GM23338 (cell line): ENCODE results near the gene TEX101. TPM values are rescaled to one million over a fixed set of nuclear protein-coding genes. Genes with fewer than 3 reads are reported as not detected.
"Not testable (repeated sequence)": the region's sequence is repeated elsewhere in the genome, so short reads cannot be mapped to it uniquely, and the experiment has no call there.

ENCODE experiments used
- ATAC-seq: fragments of 200-7000 bp; cut with Tn5 transposase; 3 replicates; pipeline ENCODE4 v1.9.1; 2020
- DNase-seq: peaks from one replicate; pipeline ENCODE4 v3.0.0-alpha.2; 2015; ENCODE audit warnings: low spot score
- H2AFZ ChIP-seq: fragments of 200-600 bp; sonication (generic); 2 replicates; pipeline ENCODE4 v1.8.0; 2016; ENCODE audit warnings: antibody characterized with exemption, mild to moderate bottlenecking, moderate library complexity
- H3F3A ChIP-seq: fragments of 200-600 bp; sonication (generic); replicated peaks from 2 replicates; pipeline ENCODE4 v1.8.0; 2017; ENCODE audit warnings: antibody characterized with exemption, mixed run types, low read depth
- H3K27ac ChIP-seq: fragments of 200-600 bp; sonication (generic); 2 replicates; pipeline ENCODE4 v1.6.1; 2016; ENCODE audit warnings: low read depth
- H3K27me3 ChIP-seq: fragments of 200-600 bp; sonication (generic); 2 replicates; pipeline ENCODE4 v1.8.0; 2016; ENCODE audit warnings: mild to moderate bottlenecking, mixed run types, moderate library complexity; ENCODE audit not compliant: insufficient read depth
- H3K36me3 ChIP-seq: fragments of 200-600 bp; sonication (generic); 2 replicates; pipeline ENCODE4 v1.8.0; 2016; ENCODE audit warnings: mild to moderate bottlenecking; ENCODE audit not compliant: insufficient read depth
- H3K4me1 ChIP-seq: fragments of 200-600 bp; sonication (generic); 2 replicates; pipeline ENCODE4 v1.8.0; 2016; ENCODE audit warnings: mild to moderate bottlenecking, moderate library complexity; ENCODE audit not compliant: insufficient read depth
- H3K4me2 ChIP-seq: fragments of 200-600 bp; sonication (generic); 2 replicates; pipeline ENCODE4 v1.7.1; 2017; ENCODE audit warnings: mixed run types
- H3K4me3 ChIP-seq: fragments of 200-600 bp; sonication (generic); 2 replicates; pipeline ENCODE4 v1.6.1; 2016; ENCODE audit warnings: mixed run types
- H3K79me2 ChIP-seq: fragments of 200-600 bp; sonication (generic); replicated peaks from 2 replicates; pipeline ENCODE4 v1.8.0; 2017; ENCODE audit warnings: mild to moderate bottlenecking; ENCODE audit not compliant: insufficient read depth
- H3K9me2 ChIP-seq: fragments of 200-600 bp; sonication (generic); 2 replicates; pipeline ENCODE4 v1.8.0; 2017; ENCODE audit not compliant: insufficient read depth
- H4K20me1 ChIP-seq: fragments of 200-600 bp; sonication (generic); replicated peaks from 2 replicates; pipeline ENCODE4 v1.8.0; 2017; ENCODE audit warnings: mild to moderate bottlenecking; ENCODE audit not compliant: insufficient read depth
- H3K27ac Mint-ChIP-seq: 2 replicates; pipeline ENCODE4 v1.8.0; 2020; ENCODE audit warnings: inconsistent platforms, mild to moderate bottlenecking, moderate library complexity, mixed read lengths
- H3K27me3 Mint-ChIP-seq: 3 replicates; pipeline ENCODE4 v1.8.0; 2022; ENCODE audit warnings: low read depth, mild to moderate bottlenecking, moderate library complexity, mixed read lengths, inconsistent platforms; ENCODE audit not compliant: insufficient read depth, poor library complexity
- H3K36me3 Mint-ChIP-seq: 3 replicates; pipeline ENCODE4 v1.8.0; 2021; ENCODE audit warnings: low read depth, mild to moderate bottlenecking, inconsistent platforms, moderate library complexity, mixed read lengths
- H3K4me1 Mint-ChIP-seq: 3 replicates; pipeline ENCODE4 v1.8.0; 2020; ENCODE audit warnings: mild to moderate bottlenecking, inconsistent platforms, mixed read lengths
- H3K4me3 Mint-ChIP-seq: 3 replicates; pipeline ENCODE4 v1.8.0; 2021; ENCODE audit warnings: moderate library complexity, mild to moderate bottlenecking, inconsistent platforms, mixed read lengths
- H3K9me3 Mint-ChIP-seq: 3 replicates; pipeline ENCODE4 v1.8.0; 2020; ENCODE audit warnings: moderate library complexity, mild to moderate bottlenecking, inconsistent platforms, mixed read lengths
- JUNB ChIP-seq: IDR thresholded peaks from one replicate; pipeline ENCODE4 v1.6.1; 2016; ENCODE audit warnings: antibody characterized with exemption; ENCODE audit not compliant: unreplicated experiment
- POLR2AphosphoS5 ChIP-seq: IDR thresholded peaks from 2 replicates; pipeline ENCODE4 v1.6.1; 2016; ENCODE audit warnings: antibody characterized with exemption, low read depth
- STAT1 ChIP-seq: IDR thresholded peaks from one replicate; pipeline ENCODE4 v1.6.1; 2016; ENCODE audit warnings: antibody characterized with exemption; ENCODE audit not compliant: unreplicated experiment
- polyA plus RNA-seq: library from polyadenylated mRNA; unstranded; fragments of >200 nt; fragmentation: Nextera tagmentation; extraction: Ambion mirVana; gene quantifications from 2 replicates; pipeline ENCODE4 v1.2.1, GENCODE V29; 2016
- total RNA-seq: library from RNA; depleted of rRNA; stranded (reverse); fragments of >200 nt; shearing (Covaris generic); gene quantifications from 2 replicates; pipeline ENCODE4 v1.2.3, GENCODE V29; 2014
- TF ChIP-seq, protein P1 (sequence below): fragments of 250-450 bp; sonication (Bioruptor Pico); IDR thresholded peaks from 2 replicates; pipeline ENCODE4 v1.5.0; 2020; ENCODE audit warnings: mild to moderate bottlenecking, moderate library complexity
- TF ChIP-seq, protein P2 (sequence below), 2 experiments: fragments of 200-600 bp in 1 of 2; sonication (generic) in 1 of 2; conservative IDR thresholded peaks; 2 replicates each; pipeline versions ENCODE4 v1.5.1 to v1.6.1; 2016 to 2017; ENCODE audit warnings: antibody characterized with exemption in 2 of 2, low read depth in 2 of 2, mild to moderate bottlenecking in 2 of 2, moderate library complexity in 1 of 2
- TF ChIP-seq, protein P3 (sequence below): IDR thresholded peaks from 2 replicates; pipeline ENCODE4 v1.6.1; 2016; ENCODE audit warnings: antibody characterized with exemption

Gene TEX101
- total and polyA plus RNA-seq, 2 experiments from 2014 or later, result not detected

DNA sequence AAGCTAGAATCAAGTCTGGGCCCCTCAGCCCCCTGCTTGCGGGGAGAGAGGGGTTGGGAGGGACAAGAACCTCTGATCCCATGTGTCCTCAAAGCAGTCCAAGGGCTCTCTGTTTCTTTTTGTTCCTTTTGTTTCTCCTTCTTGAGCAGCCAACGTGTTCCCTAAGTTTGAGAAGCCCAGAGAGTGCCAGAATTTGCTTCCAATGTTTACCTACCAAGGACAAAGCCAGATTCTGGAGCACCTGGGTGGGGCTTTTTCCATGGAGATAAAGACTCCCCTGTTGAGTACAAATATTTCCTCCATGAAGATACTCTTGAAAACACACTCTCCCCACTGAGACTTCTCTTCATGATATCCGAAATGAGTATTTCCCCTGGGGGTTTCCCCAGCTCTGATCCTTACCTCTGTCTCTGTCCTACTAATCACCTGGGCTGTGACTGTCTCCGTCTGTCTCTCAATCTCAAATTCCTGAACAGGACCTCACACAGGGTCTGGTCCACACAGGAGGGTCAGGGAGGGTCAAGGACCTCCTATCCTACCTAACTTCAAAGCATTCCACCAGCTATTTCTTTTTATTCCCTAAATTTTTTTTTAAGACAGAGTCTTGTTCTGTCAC lies 33.8 kb upstream of the TEX101 start (continued):
- TF ChIP-seq, protein P1, sequence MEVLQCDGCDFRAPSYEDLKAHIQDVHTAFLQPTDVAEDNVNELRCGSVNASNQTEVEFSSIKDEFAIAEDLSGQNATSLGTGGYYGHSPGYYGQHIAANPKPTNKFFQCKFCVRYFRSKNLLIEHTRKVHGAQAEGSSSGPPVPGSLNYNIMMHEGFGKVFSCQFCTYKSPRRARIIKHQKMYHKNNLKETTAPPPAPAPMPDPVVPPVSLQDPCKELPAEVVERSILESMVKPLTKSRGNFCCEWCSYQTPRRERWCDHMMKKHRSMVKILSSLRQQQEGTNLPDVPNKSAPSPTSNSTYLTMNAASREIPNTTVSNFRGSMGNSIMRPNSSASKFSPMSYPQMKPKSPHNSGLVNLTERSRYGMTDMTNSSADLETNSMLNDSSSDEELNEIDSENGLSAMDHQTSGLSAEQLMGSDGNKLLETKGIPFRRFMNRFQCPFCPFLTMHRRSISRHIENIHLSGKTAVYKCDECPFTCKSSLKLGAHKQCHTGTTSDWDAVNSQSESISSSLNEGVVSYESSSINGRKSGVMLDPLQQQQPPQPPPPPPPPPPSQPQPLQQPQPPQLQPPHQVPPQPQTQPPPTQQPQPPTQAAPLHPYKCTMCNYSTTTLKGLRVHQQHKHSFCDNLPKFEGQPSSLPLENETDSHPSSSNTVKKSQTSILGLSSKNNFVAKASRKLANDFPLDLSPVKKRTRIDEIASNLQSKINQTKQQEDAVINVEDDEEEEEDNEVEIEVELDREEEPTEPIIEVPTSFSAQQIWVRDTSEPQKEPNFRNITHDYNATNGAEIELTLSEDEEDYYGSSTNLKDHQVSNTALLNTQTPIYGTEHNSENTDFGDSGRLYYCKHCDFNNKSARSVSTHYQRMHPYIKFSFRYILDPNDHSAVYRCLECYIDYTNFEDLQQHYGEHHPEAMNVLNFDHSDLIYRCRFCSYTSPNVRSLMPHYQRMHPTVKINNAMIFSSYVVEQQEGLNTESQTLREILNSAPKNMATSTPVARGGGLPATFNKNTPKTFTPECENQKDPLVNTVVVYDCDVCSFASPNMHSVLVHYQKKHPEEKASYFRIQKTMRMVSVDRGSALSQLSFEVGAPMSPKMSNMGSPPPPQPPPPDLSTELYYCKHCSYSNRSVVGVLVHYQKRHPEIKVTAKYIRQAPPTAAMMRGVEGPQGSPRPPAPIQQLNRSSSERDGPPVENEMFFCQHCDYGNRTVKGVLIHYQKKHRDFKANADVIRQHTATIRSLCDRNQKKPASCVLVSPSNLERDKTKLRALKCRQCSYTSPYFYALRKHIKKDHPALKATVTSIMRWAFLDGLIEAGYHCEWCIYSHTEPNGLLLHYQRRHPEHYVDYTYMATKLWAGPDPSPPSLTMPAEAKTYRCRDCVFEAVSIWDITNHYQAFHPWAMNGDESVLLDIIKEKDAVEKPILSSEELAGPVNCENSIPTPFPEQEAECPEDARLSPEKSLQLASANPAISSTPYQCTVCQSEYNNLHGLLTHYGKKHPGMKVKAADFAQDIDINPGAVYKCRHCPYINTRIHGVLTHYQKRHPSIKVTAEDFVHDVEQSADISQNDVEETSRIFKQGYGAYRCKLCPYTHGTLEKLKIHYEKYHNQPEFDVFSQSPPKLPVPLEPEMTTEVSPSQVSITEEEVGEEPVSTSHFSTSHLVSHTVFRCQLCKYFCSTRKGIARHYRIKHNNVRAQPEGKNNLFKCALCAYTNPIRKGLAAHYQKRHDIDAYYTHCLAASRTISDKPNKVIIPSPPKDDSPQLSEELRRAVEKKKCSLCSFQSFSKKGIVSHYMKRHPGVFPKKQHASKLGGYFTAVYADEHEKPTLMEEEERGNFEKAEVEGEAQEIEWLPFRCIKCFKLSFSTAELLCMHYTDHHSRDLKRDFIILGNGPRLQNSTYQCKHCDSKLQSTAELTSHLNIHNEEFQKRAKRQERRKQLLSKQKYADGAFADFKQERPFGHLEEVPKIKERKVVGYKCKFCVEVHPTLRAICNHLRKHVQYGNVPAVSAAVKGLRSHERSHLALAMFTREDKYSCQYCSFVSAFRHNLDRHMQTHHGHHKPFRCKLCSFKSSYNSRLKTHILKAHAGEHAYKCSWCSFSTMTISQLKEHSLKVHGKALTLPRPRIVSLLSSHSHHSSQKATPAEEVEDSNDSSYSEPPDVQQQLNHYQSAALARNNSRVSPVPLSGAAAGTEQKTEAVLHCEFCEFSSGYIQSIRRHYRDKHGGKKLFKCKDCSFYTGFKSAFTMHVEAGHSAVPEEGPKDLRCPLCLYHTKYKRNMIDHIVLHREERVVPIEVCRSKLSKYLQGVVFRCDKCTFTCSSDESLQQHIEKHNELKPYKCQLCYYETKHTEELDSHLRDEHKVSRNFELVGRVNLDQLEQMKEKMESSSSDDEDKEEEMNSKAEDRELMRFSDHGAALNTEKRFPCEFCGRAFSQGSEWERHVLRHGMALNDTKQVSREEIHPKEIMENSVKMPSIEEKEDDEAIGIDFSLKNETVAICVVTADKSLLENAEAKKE (CRISPR knock-in tag), result no peak
- TF ChIP-seq POLR2AphosphoS5 (no peak), JUNB (no peak), STAT1 (no peak)
- TF ChIP-seq, protein P2, sequence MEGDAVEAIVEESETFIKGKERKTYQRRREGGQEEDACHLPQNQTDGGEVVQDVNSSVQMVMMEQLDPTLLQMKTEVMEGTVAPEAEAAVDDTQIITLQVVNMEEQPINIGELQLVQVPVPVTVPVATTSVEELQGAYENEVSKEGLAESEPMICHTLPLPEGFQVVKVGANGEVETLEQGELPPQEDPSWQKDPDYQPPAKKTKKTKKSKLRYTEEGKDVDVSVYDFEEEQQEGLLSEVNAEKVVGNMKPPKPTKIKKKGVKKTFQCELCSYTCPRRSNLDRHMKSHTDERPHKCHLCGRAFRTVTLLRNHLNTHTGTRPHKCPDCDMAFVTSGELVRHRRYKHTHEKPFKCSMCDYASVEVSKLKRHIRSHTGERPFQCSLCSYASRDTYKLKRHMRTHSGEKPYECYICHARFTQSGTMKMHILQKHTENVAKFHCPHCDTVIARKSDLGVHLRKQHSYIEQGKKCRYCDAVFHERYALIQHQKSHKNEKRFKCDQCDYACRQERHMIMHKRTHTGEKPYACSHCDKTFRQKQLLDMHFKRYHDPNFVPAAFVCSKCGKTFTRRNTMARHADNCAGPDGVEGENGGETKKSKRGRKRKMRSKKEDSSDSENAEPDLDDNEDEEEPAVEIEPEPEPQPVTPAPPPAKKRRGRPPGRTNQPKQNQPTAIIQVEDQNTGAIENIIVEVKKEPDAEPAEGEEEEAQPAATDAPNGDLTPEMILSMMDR (conservative IDR thresholded peaks at IDR 0.05; ENCODE audit: low read depth in 2 of 2), result no peak
- TF ChIP-seq, protein P3, sequence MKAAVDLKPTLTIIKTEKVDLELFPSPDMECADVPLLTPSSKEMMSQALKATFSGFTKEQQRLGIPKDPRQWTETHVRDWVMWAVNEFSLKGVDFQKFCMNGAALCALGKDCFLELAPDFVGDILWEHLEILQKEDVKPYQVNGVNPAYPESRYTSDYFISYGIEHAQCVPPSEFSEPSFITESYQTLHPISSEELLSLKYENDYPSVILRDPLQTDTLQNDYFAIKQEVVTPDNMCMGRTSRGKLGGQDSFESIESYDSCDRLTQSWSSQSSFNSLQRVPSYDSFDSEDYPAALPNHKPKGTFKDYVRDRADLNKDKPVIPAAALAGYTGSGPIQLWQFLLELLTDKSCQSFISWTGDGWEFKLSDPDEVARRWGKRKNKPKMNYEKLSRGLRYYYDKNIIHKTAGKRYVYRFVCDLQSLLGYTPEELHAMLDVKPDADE, result no peak

DNA sequence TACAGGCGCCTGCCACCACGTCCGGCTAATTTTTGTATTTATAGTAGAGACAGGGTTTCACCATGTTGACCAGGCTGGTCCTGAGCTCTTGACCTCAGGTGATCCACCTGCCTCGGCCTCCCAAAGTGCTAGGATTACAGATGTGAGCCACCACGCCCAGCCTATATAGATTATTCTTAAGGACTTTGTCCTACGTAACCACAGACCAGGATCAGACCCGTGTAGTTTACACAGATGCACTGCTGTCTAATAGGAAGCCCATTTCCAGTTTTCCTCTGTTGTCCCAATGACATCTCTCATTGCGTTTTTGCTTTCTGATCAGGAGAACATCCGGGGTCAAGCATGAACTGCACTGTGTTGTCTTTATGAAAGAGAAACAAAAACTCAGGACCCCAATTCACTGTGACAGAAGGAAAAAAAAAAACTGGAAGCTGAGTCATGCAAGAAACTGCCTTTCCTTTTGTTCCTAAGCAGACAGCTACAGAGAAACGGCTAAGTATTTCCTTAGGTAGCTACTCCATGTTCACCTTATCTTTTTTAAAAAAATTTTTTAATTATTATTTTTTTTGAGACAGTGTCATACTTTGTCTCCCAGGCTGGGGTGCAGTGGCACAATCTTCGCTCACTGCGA lies 32.0 kb upstream of the TEX101 start:
- Mint-ChIP-seq H3K36me3 (peaks cover 13% of the 10 kb centered on the region; the same call in 2 of the 3 replicates), H3K4me1 (peaks cover 11% of the 10 kb centered on the region; the same call in 2 of the 3 replicates), H3K9me3 (peaks cover 27% of the 10 kb centered on the region)
- H3K27ac ChIP-seq, H3K27me3 Mint-ChIP-seq, H3K4me1 ChIP-seq, H3K4me3 ChIP-seq, H3K79me2 ChIP-seq, H3K36me3 ChIP-seq, ATAC-seq, H3K27ac Mint-ChIP-seq, H3K4me3 Mint-ChIP-seq, H3K4me2 ChIP-seq, H3F3A ChIP-seq, DNase-seq, H2AFZ ChIP-seq, H4K20me1 ChIP-seq, H3K9me2 ChIP-seq, H3K27me3 ChIP-seq: not testable (repeated sequence)

DNA sequence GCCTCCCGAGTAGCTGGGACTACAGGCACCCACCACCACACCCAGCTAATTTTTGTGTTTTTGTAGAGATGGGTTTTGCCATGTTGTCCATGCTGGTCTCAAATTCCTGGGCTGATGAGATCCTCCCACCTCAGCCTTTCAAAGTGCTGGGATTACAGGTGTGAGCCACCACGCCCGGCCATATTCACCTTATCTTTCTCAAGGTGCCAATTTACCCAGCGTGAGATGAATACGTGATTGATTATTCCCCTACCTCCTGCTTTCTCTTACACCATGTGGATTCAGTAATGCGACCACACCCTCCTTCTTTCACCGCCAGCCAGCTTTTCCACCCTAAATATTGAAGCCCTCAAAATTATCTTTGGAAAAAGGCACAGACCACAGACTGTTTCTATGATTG lies 31.4 kb upstream of the TEX101 start:
- H4K20me1 ChIP-seq, H3K27me3 ChIP-seq, H3K27ac ChIP-seq, H3K36me3 ChIP-seq, H2AFZ ChIP-seq, H3K4me3 Mint-ChIP-seq, H3K4me1 ChIP-seq, H3K4me2 ChIP-seq, H3K79me2 ChIP-seq, DNase-seq, H3K27ac Mint-ChIP-seq, H3K4me3 ChIP-seq, ATAC-seq, H3K27me3 Mint-ChIP-seq, H3K9me2 ChIP-seq, H3F3A ChIP-seq: not testable (repeated sequence)
- Mint-ChIP-seq H3K9me3 (peaks cover 27% of the 10 kb centered on the region), H3K4me1 (peaks cover 11% of the 10 kb centered on the region; the same call in 2 of the 3 replicates), H3K36me3 (peaks cover 13% of the 10 kb centered on the region; the same call in 2 of the 3 replicates)
